GM12872 (cell line): ENCODE data around the gene TASP1.

Experiments used
- TF ChIP-seq, protein P1 (sequence below): IDR thresholded peaks from 3 replicates; pipeline ENCODE4 v1.5.1; 2011; ENCODE audit warnings: low read depth, mild to moderate bottlenecking, low read length, moderate library complexity; ENCODE audit not compliant: insufficient read depth

TASP1 gene

DNA sequence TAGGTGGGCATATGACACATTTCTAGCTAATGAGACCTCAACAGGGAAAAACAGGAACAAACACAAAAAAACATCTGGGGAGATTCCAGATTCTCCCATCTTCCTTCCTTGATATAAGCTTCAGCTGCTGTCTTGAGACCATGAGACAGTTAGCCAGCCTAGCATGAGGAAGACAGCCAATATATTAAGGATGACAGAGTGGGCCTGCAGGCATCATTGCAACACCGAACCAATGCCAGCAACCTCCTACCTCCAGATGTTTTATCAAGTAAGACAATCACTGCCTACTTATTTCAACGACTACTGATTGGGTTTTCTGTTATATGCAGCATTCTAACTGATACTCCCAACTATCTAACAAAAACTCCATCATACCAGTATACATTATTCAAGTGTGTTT is 298.6 kb downstream of the TASP1 start:
- TF ChIP-seq, protein P1, sequence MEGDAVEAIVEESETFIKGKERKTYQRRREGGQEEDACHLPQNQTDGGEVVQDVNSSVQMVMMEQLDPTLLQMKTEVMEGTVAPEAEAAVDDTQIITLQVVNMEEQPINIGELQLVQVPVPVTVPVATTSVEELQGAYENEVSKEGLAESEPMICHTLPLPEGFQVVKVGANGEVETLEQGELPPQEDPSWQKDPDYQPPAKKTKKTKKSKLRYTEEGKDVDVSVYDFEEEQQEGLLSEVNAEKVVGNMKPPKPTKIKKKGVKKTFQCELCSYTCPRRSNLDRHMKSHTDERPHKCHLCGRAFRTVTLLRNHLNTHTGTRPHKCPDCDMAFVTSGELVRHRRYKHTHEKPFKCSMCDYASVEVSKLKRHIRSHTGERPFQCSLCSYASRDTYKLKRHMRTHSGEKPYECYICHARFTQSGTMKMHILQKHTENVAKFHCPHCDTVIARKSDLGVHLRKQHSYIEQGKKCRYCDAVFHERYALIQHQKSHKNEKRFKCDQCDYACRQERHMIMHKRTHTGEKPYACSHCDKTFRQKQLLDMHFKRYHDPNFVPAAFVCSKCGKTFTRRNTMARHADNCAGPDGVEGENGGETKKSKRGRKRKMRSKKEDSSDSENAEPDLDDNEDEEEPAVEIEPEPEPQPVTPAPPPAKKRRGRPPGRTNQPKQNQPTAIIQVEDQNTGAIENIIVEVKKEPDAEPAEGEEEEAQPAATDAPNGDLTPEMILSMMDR, result no peak
